Smooth muscle cell (in vitro differentiated cells): ENCODE data around the gene CDH26. TPM values are rescaled to one million over a fixed set of nuclear protein-coding genes. Genes with fewer than 3 reads are reported as not detected.

Source experiments
- DNase-seq: peaks from one replicate; lab custom pipeline; 2025; ENCODE audit not compliant: unreplicated experiment; lab: John Stamatoyannopoulos, UW
- H2AFZ ChIP-seq: fragments of 200-600 bp; sonication (generic); 2 replicates; pipeline ENCODE4 v1.6.0; 2016; ENCODE audit warnings: antibody characterized with exemption, low read depth, mild to moderate bottlenecking
- H3F3A ChIP-seq: fragments of 200-600 bp; sonication (generic); 2 replicates; pipeline ENCODE4 v1.6.0; 2017; ENCODE audit warnings: antibody characterized with exemption, low read depth
- H3K27ac ChIP-seq: fragments of 200-600 bp; sonication (generic); 2 replicates; pipeline ENCODE4 v1.5.1; 2016; ENCODE audit warnings: low read depth, mild to moderate bottlenecking
- H3K27me3 ChIP-seq: fragments of 200-600 bp; sonication (generic); 2 replicates; pipeline ENCODE4 v1.6.1; 2016; ENCODE audit warnings: low read depth, mild to moderate bottlenecking
- H3K36me3 ChIP-seq: fragments of 200-600 bp; sonication (generic); 2 replicates; pipeline ENCODE4 v1.5.1; 2016; ENCODE audit warnings: low read depth
- H3K4me1 ChIP-seq: fragments of 200-600 bp; sonication (generic); 2 replicates; pipeline ENCODE4 v1.5.1; 2016; ENCODE audit warnings: low read depth
- H3K4me2 ChIP-seq: fragments of 200-600 bp; sonication (generic); 2 replicates; pipeline ENCODE4 v1.6.0; 2016; ENCODE audit warnings: mild to moderate bottlenecking
- H3K4me3 ChIP-seq: fragments of 200-600 bp; sonication (generic); 2 replicates; pipeline ENCODE4 v1.5.1; 2016; ENCODE audit warnings: mild to moderate bottlenecking
- H3K79me2 ChIP-seq: fragments of 200-600 bp; sonication (generic); 2 replicates; pipeline ENCODE4 v1.6.0; 2016; ENCODE audit warnings: low read depth, mild to moderate bottlenecking
- H3K9ac ChIP-seq: fragments of 200-600 bp; sonication (generic); 2 replicates; pipeline ENCODE4 v1.6.0; 2016; ENCODE audit warnings: low read depth
- H3K9me3 ChIP-seq: fragments of 200-600 bp; sonication (generic); replicated peaks from 2 replicates; pipeline ENCODE4 v1.5.1; 2016; ENCODE audit warnings: low read depth
- H4K20me1 ChIP-seq: fragments of 200-600 bp; sonication (generic); 2 replicates; pipeline ENCODE4 v1.6.0; 2016; ENCODE audit warnings: low read depth
- WGBS: methylation state at CpG from one replicate; pipeline ENCODE4 v1.1.7; 2016; ENCODE audit warnings: low lambda C conversion rate; 5-methylcytosine and 5-hydroxymethylcytosine counted together
- polyA plus RNA-seq: library from polyadenylated mRNA; unstranded; fragments of >200 nt; fragmentation: Nextera tagmentation; extraction: Ambion mirVana; gene quantifications from 2 replicates; pipeline ENCODE4 v1.2.1, GENCODE V29; 2016
- total RNA-seq: library from RNA; depleted of rRNA; stranded (reverse); fragments of >200 nt; gene quantifications from 2 replicates; pipeline ENCODE4 v1.2.3, GENCODE V29; 2014
- TF ChIP-seq, protein P1 (sequence below): fragments of 200-600 bp; sonication (generic); IDR thresholded peaks from 2 replicates; pipeline ENCODE4 v1.5.1; 2017; ENCODE audit warnings: borderline replicate concordance, mild to moderate bottlenecking, antibody characterized with exemption; ENCODE audit not compliant: insufficient read depth, poor library complexity, severe bottlenecking

The CDH26 gene
- total and polyA plus RNA-seq, 2 experiments from 2014 or later, result 0.18 to 1.2 TPM

DNA sequence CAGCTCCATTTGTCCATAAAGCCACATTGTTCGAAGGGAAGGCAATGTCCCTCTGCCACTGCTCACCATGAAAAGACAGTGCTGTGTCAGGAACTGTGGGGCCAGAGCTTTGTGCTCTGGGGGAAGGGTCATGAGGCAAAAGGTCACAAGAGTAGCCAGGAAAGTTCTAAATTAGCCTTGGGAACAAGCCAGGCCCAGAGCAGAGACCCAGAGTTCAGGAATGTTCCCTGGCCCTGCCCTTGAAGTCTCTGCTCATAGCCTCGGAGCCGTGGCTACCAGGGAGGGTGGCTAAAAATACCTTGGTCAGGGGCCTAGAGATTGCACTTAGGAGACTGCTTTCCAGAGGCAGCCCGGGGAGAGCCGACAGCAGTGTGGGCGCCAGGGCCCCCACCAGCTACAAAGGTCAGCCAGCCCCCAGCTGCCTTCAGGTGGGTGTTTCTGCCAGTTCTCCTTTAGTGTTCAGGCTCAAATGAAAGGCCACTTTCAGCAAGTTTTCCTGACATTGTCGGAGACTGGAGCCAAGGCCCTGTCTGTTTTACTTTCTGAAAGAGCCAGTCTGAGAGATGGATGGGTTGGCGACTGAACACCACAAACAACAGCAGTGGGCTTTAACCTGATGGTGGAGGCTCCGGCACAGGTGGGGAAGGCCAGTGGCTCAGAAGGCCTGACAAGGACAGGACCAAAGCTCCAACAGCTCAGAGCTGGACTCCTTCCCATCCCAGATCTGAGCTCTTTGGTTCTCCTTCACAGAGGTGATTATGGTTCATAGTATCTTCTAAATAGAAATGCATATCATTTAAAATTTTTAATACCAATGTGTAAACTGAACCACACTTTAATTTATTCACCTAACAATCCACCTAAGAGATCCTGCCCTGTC is 76.2 kb downstream of the CDH26 start:
- no peak overlapping the region for H3K4me2 ChIP-seq
- DNase-seq, result no peak
- no peaks in the 10 kb centered on the region for H3K79me2 ChIP-seq
- TF ChIP-seq, protein P1, sequence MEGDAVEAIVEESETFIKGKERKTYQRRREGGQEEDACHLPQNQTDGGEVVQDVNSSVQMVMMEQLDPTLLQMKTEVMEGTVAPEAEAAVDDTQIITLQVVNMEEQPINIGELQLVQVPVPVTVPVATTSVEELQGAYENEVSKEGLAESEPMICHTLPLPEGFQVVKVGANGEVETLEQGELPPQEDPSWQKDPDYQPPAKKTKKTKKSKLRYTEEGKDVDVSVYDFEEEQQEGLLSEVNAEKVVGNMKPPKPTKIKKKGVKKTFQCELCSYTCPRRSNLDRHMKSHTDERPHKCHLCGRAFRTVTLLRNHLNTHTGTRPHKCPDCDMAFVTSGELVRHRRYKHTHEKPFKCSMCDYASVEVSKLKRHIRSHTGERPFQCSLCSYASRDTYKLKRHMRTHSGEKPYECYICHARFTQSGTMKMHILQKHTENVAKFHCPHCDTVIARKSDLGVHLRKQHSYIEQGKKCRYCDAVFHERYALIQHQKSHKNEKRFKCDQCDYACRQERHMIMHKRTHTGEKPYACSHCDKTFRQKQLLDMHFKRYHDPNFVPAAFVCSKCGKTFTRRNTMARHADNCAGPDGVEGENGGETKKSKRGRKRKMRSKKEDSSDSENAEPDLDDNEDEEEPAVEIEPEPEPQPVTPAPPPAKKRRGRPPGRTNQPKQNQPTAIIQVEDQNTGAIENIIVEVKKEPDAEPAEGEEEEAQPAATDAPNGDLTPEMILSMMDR, result no peak
- H3K9me3 ChIP-seq, result no peaks in the 10 kb centered on the region
- H2AFZ ChIP-seq, result no peak overlapping the region
- no peak overlapping the region for H3K4me3 ChIP-seq
- no peaks in the 10 kb centered on the region for H3K36me3 ChIP-seq
- 72% methylated on average over 9 of the region's 9 CpGs for WGBS
- no peak overlapping the region for H3K9ac ChIP-seq
- no peak overlapping the region for H3K27ac ChIP-seq
- H3K27me3 ChIP-seq, result no peaks in the 10 kb centered on the region
- H3K4me1 ChIP-seq, result no peaks in the 10 kb centered on the region
- H4K20me1 ChIP-seq, result no peaks in the 10 kb centered on the region
- H3F3A ChIP-seq, result no peaks in the 10 kb centered on the region

DNA sequence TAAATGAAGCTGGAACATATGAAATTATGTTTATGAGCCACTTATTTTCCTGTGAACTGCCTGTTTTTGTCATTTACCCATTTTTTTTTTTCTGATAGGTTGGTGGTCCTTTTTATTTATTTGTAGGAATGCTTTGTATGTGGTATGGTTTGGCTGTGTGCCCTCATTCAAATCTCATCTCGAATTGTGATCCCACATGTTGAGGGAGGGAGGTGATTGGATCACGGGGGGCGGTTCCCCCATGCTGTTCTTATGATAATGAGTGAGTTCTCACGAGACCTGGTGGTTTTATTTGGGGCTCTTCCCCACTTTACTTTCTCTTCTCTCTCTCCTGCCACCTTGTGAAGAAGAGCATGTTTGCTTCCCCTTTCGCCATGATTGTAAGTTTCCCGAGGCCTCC is 77.3 kb downstream of the CDH26 start:
- Histone ChIP-seq H3F3A (no peaks in the 10 kb centered on the region), H3K79me2 (no peaks in the 10 kb centered on the region), H2AFZ (no peak overlapping the region), H3K9me3 (no peaks in the 10 kb centered on the region), H3K9ac (no peak overlapping the region), H3K36me3 (no peaks in the 10 kb centered on the region), H3K27me3 (no peaks in the 10 kb centered on the region), H4K20me1 (no peaks in the 10 kb centered on the region), H3K4me3 (no peak overlapping the region), H3K4me1 (no peaks in the 10 kb centered on the region), H3K4me2 (no peak overlapping the region), H3K27ac (no peak overlapping the region)
- TF ChIP-seq, protein P1, result no peak
- 90% methylated on average over 6 of the region's 6 CpGs for WGBS
- DNase-seq, result no peak

DNA sequence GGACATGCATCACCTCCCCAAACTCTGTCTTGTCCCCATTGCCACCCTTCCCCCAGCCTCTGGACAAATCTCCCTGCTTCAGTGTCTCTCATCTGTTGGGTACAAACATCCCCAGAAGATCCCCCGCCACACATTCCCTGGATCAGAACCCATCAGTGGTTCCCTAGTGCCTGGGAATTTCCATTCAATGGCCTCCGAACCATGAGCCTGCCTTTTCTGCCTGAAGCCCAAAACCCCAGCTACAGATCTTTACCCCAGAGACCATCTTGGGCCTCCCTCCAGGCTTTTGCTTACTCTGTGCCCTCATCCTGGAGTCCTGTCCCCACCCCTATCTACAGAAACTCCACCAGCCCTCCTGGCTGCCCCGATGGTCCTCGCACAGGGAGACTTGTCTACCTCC is 78.1 kb downstream of the CDH26 start:
- Histone ChIP-seq H3K27me3 (no peaks in the 10 kb centered on the region), H2AFZ (no peak overlapping the region), H3K9ac (no peak overlapping the region), H3K4me3 (no peak overlapping the region), H3K27ac (no peak overlapping the region), H3K4me1 (no peaks in the 10 kb centered on the region), H4K20me1 (no peaks in the 10 kb centered on the region), H3K9me3 (no peaks in the 10 kb centered on the region), H3K36me3 (no peaks in the 10 kb centered on the region), H3K4me2 (no peak overlapping the region), H3F3A (no peaks in the 10 kb centered on the region), H3K79me2 (no peaks in the 10 kb centered on the region)
- 97% methylated on average over 4 of the region's 4 CpGs for WGBS
- TF ChIP-seq, protein P1, result no peak
- DNase-seq, result no peak
